C4-2B (cell line): Measurements from ENCODE around the gene SRRT.

ENCODE experiments used
- ZFX ChIP-seq: fragments of 450-650 bp; IDR thresholded peaks from 2 replicates; pipeline ENCODE4 v1.6.1; 2017
- TF ChIP-seq, protein P1 (sequence below): fragments of 450-650 bp; conservative IDR thresholded peaks from 2 replicates; pipeline ENCODE4 v1.5.1; 2017; ENCODE audit warnings: mild to moderate bottlenecking

GRCh38 chr7:100874577-100875355, at the start of gene SRRT:
- TF ChIP-seq, protein P1, sequence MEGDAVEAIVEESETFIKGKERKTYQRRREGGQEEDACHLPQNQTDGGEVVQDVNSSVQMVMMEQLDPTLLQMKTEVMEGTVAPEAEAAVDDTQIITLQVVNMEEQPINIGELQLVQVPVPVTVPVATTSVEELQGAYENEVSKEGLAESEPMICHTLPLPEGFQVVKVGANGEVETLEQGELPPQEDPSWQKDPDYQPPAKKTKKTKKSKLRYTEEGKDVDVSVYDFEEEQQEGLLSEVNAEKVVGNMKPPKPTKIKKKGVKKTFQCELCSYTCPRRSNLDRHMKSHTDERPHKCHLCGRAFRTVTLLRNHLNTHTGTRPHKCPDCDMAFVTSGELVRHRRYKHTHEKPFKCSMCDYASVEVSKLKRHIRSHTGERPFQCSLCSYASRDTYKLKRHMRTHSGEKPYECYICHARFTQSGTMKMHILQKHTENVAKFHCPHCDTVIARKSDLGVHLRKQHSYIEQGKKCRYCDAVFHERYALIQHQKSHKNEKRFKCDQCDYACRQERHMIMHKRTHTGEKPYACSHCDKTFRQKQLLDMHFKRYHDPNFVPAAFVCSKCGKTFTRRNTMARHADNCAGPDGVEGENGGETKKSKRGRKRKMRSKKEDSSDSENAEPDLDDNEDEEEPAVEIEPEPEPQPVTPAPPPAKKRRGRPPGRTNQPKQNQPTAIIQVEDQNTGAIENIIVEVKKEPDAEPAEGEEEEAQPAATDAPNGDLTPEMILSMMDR = no peak
- peak; percentile 82; the same call in 1 of the 2 replicates for TF ChIP-seq ZFX
